ENCODE data around the gene HBEGF.

HBEGF gene

DNA sequence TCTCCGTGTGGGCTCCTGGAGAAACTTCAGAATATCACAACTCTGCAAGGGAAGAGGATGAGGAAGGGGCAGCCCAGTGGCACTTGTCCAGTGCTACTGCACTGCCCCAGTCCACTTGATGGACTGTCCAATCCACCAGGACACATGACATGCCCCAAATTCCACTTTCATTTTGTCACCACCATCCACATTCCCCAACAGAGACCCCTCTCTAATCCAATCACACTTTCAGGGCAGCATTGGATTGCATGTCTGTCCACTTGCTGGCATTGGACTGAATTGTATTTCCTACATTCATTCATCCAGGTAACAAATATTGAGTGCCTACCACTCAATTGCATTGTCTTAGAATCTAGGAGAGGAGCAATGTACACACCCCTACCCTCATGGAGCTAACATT lies 14.8 kb downstream of the HBEGF start:
- no peak for DNase-seq

DNA sequence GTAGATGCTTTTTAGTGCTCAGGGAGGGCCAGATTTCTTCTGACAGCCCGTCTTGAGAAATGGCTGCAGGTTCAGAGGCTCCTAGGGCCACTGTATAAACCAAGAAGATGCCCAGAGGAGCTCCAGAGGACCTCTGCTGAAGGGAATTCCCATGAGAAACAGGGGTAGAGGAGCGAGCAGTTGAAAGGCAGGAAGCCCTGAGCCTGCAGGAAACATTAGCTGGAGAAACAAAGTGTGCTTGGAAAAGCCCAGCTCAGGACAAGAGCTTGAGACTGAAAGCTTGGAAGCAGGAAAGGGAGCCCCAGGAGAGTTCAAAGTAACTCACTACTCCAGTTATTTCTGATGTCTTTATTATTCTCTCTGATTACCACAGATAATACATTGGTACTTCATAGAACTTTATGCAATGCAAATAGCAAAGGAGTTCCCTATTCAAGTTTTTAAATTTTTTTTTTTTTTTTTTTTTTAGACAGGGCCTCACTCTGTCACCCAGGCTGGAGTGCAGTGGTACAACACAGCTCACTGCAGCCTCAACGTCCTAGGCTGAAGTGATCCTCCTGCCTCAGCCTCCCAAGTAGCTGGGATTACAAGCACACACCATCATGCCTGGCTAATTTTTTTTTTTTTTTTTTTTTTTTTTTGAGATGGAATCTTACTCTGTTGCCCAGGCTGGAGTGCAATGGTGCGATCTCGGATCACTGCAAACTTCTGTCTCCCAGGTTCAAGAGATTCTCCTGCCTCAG lies 16.5 kb downstream of the HBEGF start:
- DNase-seq, result no peak

DNA sequence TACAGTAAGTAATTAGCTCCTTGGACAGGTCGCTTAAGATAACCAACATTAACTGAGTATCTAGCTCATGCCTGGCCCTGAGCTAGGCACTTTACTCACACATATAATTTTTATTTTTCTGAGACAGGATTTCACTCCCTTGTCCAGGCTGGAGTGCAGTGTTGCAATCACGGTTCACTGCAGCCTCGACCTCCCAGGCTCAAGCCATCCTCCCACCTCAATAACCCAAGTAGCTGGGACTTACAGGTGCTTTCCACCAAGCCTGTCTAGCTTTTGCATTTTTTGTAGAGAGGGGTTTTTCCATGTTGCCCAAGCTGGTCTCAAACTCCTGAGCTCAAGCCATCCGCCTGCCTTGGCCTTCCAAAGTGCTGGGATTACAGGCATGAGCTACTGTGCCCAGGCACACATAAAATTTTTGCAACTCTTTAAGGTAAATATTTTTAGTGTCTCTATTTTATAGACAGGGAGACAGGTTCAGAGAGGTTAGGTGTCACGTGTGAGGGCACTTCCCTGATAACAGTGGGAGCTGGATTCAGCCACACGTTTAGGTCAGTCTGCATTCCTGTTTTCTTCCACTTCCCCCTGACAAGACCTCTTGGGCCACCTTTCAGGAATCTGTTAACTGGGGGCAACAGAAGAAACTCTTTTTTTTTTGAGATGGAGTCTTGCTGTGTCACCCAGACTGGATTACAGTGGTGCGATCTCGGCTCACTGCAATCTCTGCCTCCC lies 18.2 kb downstream of the HBEGF start:
- DNase-seq, result no peak

DNA sequence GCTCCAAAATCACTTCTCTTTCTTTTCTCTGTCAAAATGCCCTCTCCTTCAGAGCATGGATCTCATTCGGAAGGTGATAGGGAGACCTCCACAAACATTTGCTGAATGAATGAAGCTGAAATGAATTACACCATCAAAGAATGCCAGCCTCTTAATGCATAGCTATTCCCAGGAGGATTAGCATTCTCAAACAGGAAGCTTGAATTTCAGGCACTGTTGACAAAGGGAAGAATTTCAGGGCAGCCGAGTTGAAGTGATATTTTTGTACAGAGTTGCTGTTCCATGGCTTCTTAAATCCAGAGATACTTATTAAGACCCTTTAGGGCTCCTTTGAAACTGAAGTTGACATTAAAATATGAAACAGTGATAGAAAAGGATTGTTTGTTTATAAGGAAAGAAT lies 18.8 kb downstream of the HBEGF start:
- no peak for DNase-seq

DNA sequence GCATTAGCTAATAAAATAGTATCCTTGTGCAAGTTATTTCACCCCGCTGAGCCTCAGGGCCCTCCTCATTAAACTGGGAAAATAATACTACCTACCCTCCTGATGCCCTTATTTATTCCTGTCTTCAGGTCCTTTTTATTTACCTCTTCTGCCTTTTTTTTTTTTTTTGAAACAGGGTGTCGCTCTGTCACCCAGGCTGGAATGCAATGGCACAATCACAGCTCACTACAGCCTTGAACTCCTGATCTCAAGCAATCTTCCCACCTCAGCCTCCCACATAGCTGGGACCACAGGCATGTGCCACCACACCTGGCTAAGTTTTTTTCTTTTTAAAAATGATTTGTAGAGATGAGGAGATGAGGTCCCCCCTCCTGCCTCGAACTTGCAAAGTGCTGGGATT lies 20.9 kb downstream of the HBEGF start:
- no peak for DNase-seq

DNA sequence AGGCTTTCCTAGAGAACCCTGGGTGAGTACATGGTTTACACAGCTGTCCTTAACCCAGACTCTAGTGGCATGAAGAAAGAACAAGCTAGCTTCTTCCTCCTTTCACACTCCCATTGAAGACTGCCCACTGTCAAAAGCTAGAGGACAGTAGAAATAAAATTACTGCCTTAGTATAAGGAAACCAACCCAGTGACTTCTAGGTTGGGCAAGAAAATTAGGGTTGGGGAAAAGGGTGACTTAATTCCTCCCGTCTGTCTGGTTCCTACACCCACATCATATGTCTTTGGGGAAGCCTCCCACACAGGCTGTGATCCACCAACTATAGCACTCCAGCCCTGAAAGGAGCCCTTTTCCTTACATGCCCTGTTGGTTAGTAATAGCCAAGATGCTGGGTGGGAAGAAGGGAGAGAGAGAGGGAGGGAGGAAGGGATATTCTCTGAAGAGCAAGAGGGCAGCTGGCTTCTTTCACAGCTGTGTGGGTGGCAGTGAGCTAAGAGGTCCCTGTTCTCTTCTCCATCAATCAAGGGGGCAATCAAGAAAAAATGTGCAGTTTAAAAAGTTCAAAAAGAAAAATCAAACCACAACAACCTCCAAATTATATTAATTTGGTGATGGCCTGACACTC lies 21.7 kb downstream of the HBEGF start:
- no peak for DNase-seq

DNA sequence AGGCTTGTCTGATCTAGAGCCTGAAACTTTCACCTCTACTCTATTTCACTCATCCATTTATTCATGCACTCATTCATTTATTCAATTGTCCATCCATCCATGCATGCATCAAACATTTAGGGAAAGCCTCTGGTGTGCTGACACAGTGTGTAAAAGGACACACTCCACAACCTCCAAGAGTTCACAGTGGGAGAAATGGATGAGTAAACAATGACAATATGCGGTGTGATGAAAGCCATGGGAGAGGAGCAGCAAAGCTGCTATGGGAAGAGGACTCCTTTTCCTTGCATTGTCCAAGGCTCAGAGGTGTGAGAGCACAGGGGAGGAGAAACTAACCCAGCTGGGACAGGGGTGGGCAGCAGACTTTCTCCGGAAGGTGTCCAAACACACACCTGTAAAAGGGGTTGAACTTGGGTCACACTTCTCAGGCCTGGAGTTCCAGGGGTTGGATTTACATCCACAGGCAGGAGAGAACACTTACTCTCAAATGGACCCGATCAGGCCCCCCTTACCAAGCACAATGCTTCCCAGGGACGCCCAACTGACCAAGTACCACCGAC lies 22.3 kb downstream of the HBEGF start:
- DNase-seq, result no peak

DNA sequence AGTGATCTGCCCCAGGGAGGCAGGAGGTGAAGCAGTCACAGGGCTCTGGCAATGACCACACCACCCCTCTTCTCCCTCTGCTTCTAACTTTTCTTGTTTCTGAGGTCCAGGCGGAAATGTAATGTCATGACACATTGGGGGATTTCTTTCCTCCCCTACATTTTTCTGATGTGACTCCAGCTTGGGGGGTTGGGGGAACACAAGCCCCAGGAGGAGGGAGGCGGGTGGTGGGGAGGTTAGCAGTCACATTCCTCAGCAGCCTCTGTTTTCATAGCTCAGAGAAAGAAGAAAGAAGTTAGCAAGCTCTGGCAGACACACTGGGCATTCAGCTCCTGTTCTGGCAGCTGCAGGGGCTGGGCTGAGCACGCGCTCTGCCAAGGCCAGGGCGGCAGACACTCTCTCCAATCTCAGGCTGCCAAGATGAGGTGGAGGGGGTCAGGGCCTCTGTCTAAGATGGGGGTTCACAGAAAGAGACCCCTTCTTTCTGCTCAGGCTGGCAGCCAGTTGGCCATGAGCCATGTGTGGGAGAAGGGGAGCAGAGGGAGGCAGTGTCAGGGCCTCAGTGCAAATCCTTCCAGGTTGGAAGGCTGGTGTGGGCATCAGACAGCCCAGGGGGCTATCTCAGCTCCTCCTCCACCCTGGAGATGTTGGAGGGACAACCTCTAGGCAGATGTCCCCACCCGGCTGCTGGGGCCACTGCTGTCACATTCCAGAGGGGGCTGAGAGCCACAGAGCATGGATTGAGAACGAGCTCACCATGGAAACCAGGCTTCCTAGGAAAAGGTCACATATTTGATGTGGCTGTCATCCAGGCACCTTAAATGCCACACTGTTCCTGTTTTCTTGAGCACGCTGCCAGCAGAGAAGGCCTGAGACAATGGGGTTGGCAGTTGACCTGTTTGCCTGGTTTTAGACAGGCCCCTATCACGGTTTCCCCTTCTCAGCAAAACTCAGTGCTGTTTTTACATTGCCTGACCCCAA lies 23.4 kb downstream of the HBEGF start:
- DNase-seq, result peak in 1 of 2 donors; percentile 28

DNA sequence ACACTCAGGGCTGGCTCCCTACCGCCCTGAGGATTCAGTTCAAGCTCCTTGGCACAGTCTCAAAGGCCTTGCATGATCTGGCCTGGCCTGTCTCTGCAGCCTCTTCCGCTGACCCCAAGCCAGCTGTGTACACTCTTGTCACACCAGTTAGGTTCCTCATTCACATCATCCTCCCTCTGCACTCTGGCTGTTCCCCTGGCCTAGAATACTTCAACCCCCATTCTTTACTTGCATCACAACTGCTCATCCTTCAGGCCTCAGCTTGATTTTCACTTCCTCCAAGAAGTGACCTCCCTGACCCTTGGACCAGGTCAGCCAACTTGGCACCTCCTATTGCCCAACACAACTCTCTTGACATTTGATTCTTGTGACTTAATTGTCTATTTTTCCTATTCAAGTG lies 24.6 kb downstream of the HBEGF start:
- peak; percentile 31 to 73 for DNase-seq

DNA sequence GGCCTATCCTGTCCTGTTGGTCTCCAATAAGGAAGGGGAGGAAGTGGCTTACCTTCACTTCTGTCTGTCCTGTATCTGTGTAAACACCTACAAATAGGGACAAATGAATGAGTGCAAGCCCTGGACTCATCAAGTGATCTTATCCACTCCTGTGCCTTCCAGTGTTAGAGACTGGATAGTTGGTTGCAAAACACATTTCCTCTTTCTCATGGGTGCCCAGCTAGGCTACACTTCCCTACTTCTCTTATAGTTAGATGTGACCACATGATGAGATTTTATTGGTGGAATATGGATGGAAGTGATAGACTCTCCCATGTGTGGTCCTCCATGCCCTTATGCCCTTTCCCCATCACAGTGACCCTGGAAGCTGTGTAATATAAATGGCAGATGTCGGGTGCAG lies 26.6 kb downstream of the HBEGF start:
- DNase-seq, result no peak

DNA sequence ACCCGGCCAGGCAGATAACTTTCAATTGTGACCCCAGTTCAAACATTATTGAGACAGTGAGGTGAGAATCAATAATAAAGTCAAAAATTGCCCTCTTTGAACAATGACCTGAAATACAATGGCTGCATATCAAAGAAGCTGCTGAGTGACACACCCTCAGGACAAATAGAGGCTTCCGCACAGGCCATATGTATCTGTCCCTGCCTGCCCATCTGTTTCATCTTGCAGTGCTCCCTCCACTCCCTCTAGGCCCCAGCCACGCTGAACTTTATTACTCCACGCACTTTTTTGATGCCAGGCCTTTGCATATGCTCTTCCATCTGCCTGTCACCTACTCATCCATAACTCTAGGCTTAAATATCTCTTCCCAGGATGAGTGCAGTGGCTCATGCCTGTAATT lies 27.6 kb downstream of the HBEGF start:
- DNase-seq, result no peak

DNA sequence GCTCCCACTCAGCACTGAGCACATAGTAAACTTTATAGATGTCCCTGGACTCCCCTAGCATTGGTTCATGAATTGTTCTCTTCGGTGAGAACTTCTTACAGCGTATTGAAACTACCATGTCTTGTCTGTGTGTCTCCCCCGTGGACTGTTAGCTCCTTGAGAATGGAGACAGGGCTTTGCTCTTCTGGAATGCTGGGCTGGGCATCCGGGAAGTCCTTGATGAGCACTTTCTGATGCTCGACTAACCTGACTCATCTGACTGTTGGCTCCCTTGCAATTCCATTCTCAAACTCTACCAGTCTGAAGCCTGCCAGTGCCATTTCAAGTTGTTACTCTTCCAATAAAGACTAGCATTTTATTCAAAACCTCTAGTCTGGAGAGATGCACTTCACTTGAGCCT lies 28.5 kb downstream of the HBEGF start:
- no peak for DNase-seq

DNA sequence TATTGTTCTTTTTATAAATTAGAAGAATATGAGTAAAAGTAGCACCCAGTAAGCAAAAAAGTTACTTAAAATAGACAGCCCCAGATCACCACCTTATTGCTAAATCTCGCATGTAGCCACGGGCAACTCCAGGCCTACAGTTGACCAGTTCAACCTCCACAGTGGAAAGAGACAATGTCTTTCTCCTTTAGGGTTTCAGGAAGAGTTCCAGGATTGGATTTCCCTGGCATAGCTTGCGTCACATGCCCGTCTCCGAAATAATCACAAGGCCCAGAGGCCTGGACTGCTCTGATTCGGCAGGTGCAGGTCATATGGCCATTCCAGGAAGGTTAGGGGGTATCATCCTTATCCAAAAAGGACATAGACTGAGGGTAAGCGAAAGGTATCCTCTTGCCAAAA lies 33.6 kb downstream of the HBEGF start:
- DNase-seq, result no peak

DNA sequence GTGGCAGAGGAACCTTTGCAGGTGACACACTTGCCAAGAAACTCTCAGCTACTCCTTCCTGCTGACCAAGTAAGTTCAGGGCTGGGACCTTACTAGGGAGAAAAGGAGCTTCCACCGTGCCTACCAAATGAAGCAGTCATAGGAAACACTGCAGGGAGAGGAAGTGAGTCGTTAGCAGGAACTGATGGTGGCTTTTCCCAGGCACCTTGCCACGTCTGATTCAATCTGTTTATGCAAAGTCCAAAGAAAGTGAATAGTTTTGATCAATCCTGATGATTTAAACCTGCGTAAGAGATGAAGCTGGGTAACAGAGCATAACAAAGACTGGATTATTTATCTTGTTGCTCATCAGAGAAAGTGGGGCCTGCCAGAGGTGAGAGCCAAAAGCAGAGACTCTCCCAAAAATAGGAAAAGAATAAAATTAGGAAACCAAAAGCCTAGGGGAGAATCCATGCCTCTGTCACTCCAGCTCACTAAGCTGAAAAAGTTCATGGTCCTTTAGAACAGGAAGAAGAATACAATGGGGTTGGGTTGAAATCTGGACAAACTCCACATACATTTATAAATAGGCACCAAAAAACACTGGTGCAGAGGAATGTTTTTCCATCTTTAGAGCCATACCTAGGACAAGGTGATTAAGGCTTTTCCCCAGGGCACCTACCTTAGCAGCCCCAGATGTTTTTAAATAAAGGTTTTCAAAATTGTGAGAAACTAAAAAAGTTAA lies 34.2 kb downstream of the HBEGF start:
- peak in 1 of 2 donors; percentile 50 for DNase-seq

DNA sequence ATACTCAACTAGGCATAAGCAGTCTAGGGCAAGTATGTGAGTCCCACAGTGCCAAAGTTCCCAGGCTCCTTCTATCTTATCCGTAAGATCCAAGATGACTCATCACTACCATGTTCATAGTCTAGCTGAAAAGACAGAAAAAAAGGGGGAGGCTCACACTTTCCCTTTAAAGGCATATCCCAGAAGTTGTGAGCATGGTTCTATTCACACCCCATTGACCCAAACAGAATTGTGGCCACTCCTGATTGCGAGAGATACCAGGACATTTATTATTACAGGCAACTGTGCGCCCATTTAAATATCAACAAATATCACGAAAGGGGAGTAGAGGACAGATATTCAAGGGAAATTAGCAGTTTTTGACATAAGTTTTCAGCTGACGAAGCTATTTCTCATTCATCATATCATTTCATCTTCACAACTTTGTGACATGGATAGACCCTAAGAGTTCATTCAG lies 35.4 kb downstream of the HBEGF start:
- no peak for DNase-seq

DNA sequence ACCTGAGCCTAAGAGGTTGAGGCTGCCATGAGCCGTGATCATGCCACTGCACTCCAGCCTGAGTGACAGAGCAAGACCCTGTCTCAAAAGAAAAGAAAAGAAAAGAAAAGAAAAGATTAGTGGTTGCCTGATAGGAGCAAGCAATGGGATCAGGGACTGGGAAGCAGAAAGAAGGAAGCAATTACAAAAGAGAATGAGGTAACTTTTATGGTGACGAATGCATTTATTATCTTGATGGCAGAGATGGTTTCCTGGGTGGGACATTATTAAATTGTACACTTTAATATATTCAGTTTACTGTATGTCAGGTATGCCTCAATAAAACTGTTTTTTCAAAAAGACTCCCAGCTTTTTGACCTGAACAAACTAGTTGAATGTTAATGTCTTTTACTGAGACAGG lies 36.0 kb downstream of the HBEGF start:
- DNase-seq, result no peak

DNA sequence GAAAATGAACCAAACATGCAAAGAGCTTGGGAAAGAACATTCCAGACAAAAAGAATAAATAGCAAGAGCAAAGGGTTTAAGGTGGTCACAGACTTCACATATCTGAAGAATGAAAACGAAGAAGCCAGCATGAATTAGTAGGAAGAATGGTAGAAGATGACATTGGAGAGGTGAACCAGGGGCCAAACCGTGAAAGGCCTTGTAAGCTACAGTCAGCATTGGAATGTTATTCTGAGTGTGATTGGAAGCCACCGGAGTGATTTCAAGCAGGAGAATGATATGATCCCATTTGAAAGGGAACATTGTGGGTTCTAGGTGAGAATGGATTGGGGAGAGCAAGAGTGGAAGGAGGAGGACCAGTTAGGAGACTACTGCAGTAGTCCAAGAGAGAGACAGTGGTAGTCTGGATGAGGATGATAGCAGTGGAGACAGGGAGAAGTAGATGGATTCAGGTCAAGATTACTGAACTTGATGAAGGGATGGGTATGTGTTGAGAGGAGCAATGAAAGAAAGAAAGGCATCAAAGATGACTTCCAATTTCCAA lies 36.6 kb downstream of the HBEGF start:
- no peak for DNase-seq

DNA sequence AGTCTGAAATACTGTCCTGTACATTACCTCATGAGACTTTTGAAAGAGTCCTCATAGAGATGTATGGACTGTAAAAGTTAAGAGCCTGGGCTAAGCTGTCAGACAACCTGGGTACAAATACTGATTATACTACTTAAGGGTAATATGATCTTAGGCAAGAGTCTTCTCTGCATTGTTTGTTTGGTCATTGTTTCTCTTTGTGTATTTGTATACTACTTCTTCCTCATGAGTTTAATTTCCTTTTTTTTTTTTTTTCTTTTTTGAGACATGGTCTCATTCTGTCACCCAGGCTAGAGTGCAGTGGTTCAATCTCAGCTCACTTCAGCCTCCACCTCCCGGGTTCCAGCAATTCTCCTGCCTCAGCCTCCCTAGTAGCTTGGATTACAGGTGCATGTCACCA lies 40.9 kb downstream of the HBEGF start:
- no peak for DNase-seq

DNA sequence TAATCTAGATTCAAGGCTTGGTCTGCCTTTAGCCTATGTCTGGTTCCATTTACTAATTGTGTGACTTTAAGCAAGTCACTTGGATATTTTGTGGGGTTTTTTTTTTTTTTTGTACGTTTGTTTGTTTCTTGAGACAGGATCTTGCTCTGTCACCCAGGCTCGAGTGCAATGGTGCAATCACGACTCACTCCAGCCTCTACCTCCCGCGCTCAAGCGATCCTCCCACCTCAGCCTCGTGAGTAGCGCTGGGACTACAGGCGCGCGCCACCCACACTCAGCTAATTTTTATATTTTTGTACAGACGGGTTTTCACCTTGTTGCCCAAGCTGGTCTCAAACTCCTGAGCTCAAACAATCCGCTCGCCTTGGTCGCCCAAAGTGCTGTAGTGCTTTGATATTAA lies 42.4 kb downstream of the HBEGF start:
- DNase-seq, result no peak

DNA sequence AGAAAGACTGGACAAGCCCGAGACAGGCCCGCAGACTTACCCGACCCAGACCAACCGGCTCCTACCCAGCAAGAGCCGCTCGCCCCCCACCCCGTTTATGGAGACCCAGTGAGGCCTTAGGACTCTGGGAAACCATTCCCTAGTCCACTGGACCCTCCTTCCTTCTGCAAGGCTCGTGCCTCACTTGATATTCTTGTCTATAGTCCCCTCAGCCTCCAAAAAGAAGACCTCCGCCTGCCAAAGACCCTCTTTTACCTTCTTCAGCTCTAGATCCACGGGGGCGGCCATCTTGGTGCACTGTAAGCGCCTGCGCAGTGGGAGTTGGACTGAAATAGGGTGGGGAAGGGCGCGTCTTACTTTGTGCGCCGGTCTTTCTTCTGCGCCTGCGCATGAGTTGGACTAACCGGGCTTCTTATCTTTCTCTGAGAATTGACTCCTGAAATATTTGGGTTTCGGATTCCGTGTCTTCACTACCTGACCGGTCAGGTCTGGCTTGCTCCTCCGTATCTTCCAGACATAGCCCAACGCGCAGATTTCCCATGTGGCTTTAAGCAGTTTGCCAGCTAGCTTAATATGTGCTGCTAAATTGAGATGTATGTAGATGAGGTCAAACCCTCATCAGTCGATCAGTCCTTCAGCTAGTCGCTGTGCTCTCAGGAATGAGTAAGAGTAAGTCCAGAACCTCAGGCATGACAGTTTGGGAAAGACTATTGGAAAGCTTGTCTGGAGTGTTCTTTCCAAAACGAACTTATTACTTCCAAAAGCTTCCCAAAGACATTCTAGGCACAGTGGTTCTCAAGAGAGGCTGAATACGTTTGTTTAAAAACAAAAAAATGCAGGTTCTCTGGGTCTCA lies 43.4 kb downstream of the HBEGF start, which contains the start of gene PFDN1:
Gene PFDN1, minus strand, starts transcription at position 316 of the 854 bp plus-strand sequence. Its CDS starts 28 bp downstream, at position 288.
- peak; percentile 94 to 96 for DNase-seq

Measured in CD4-positive, alpha-beta T cell treated with Interleukin-4 for 1 hour (primary cell).